HL-60 (cell line): ENCODE results near the gene DUSP12.

ENCODE experiments used
- DNase-seq, 2 experiments: peaks; one replicate each; pipeline ENCODE4 v3.0.0-alpha.2; 2010 to 2020; ENCODE audit warnings: low read depth in 1 of 2, low spot score in 1 of 2
- H3K27ac ChIP-seq: fragments of 250-450 bp; sonication (Bioruptor Pico); replicated peaks from 2 replicates; pipeline ENCODE4 v1.5.1; 2020; ENCODE audit warnings: mild to moderate bottlenecking, moderate library complexity
- H3K27me3 ChIP-seq: fragments of 250-450 bp; sonication (Bioruptor Pico); 2 replicates; pipeline ENCODE4 v1.5.1; 2021; ENCODE audit warnings: mild to moderate bottlenecking, moderate library complexity; ENCODE audit not compliant: insufficient read depth, poor library complexity, severe bottlenecking
- H3K4me3 ChIP-seq: replicated peaks from 2 replicates; pipeline ENCODE4 v1.5.1; 2011; ENCODE audit warnings: mild to moderate bottlenecking, control low read depth, low read length; ENCODE audit not compliant: insufficient read depth
- GABPA ChIP-seq: IDR thresholded peaks from 2 replicates; pipeline ENCODE4 v1.6.1; 2012; ENCODE audit warnings: low read depth
- POLR2AphosphoS5 ChIP-seq: IDR thresholded peaks from 2 replicates; pipeline ENCODE4 v1.6.1; 2012; ENCODE audit warnings: low read depth
- SPI1 ChIP-seq: IDR thresholded peaks from 2 replicates; pipeline ENCODE4 v1.6.1; 2012; ENCODE audit warnings: low read depth, mild to moderate bottlenecking, borderline replicate concordance
- TF ChIP-seq, protein P1 (sequence below): IDR thresholded peaks from 2 replicates; pipeline ENCODE4 v1.6.1; 2012; ENCODE audit warnings: low read depth; ENCODE audit not compliant: insufficient replicate concordance
- TF ChIP-seq, protein P2 (sequence below): IDR thresholded peaks from one replicate; pipeline ENCODE4 v1.5.1; 2011; ENCODE audit warnings: low read length, control low read depth, inconsistent platforms; ENCODE audit not compliant: insufficient read depth

Gene DUSP12

DNA sequence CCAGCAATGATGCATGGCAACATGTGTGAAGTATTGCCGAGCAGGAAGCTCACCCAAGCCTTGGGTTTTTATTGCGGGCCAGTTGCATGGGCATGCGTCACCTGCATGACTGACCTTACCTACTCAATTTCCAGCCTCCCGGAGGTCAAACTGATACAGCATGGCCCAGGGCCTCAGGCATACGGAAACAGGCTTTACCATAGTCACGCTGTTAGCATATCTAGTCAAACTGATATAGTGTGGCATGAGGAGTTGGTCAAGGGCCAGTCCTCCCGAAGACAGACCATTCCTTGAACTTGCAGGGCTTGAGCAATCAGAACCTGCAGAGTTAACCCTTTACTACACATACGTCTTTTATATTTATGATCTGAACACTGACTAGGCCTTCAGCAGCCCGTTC is 6.4 kb upstream of the DUSP12 start:
- Histone ChIP-seq H3K4me3 (no peak overlapping the region), H3K27me3 (no peaks in the 10 kb centered on the region), H3K27ac (no peak overlapping the region)
- no peak for TF ChIP-seq POLR2AphosphoS5
- no peak for DNase-seq

DNA sequence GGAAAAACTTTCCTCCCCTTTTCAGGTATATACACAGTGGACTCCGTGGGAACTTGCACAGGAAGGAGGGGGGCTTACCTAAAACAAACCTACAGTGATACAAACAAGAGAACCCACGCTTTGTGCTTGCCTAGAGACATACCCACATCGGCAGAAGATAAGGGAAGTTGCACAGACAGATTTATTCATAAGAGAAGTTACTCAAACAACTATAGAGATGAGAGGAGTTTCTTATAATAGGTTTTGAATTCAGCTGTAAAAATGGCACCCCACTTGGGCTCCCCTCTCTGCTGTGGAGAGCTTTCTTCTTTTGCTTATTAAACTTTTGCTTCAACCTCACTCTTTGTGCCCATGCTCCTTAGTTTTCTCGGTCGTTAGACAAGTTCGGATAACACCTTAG is 1.8 kb upstream of the DUSP12 start:
- TF ChIP-seq POLR2AphosphoS5: no peak
- TF ChIP-seq GABPA: no peak
- TF ChIP-seq, protein P1, sequence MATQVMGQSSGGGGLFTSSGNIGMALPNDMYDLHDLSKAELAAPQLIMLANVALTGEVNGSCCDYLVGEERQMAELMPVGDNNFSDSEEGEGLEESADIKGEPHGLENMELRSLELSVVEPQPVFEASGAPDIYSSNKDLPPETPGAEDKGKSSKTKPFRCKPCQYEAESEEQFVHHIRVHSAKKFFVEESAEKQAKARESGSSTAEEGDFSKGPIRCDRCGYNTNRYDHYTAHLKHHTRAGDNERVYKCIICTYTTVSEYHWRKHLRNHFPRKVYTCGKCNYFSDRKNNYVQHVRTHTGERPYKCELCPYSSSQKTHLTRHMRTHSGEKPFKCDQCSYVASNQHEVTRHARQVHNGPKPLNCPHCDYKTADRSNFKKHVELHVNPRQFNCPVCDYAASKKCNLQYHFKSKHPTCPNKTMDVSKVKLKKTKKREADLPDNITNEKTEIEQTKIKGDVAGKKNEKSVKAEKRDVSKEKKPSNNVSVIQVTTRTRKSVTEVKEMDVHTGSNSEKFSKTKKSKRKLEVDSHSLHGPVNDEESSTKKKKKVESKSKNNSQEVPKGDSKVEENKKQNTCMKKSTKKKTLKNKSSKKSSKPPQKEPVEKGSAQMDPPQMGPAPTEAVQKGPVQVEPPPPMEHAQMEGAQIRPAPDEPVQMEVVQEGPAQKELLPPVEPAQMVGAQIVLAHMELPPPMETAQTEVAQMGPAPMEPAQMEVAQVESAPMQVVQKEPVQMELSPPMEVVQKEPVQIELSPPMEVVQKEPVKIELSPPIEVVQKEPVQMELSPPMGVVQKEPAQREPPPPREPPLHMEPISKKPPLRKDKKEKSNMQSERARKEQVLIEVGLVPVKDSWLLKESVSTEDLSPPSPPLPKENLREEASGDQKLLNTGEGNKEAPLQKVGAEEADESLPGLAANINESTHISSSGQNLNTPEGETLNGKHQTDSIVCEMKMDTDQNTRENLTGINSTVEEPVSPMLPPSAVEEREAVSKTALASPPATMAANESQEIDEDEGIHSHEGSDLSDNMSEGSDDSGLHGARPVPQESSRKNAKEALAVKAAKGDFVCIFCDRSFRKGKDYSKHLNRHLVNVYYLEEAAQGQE: no peak
- TF ChIP-seq, protein P2, sequence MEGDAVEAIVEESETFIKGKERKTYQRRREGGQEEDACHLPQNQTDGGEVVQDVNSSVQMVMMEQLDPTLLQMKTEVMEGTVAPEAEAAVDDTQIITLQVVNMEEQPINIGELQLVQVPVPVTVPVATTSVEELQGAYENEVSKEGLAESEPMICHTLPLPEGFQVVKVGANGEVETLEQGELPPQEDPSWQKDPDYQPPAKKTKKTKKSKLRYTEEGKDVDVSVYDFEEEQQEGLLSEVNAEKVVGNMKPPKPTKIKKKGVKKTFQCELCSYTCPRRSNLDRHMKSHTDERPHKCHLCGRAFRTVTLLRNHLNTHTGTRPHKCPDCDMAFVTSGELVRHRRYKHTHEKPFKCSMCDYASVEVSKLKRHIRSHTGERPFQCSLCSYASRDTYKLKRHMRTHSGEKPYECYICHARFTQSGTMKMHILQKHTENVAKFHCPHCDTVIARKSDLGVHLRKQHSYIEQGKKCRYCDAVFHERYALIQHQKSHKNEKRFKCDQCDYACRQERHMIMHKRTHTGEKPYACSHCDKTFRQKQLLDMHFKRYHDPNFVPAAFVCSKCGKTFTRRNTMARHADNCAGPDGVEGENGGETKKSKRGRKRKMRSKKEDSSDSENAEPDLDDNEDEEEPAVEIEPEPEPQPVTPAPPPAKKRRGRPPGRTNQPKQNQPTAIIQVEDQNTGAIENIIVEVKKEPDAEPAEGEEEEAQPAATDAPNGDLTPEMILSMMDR: no peak
- TF ChIP-seq SPI1: no peak
- H3K27me3 ChIP-seq: no peaks in the 10 kb centered on the region
- H3K27ac ChIP-seq: no peak overlapping the region
- no peak for DNase-seq
- H3K4me3 ChIP-seq: no peak overlapping the region

DNA sequence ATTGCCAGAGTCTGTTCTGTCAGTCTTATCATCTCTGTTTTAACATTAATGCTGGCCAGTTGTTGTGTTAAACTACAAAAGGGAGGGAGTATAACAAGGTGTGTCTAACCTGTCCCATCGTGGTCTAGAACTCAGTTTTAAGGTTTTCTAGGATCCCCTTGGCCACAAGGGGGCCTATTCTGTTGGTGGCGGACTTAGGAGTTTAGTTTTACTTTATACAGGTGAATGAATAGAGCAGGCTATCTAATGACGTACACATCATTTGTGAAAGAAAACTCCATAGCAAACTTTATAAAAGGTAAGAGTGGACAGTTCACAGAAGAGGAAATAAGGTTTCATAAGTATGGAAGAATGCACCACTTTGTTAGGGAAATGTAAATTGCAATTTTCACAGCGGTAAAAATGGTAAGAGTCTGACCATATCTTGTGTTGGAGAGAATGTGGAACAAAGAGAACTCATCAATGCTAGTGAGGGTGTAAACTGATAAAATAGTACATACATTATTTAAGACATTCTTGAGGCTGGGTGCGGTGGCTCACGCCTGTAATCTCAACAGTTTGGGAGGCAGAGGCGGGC is 14.0 kb downstream of the DUSP12 start:
- no peaks in the 10 kb centered on the region for H3K27me3 ChIP-seq
- H3K4me3 ChIP-seq: no peak overlapping the region
- TF ChIP-seq POLR2AphosphoS5: no peak
- TF ChIP-seq, protein P2: peak; percentile 40
- no peak overlapping the region for H3K27ac ChIP-seq
- DNase-seq: peak in 1 of 2 experiments; percentile 39

DNA sequence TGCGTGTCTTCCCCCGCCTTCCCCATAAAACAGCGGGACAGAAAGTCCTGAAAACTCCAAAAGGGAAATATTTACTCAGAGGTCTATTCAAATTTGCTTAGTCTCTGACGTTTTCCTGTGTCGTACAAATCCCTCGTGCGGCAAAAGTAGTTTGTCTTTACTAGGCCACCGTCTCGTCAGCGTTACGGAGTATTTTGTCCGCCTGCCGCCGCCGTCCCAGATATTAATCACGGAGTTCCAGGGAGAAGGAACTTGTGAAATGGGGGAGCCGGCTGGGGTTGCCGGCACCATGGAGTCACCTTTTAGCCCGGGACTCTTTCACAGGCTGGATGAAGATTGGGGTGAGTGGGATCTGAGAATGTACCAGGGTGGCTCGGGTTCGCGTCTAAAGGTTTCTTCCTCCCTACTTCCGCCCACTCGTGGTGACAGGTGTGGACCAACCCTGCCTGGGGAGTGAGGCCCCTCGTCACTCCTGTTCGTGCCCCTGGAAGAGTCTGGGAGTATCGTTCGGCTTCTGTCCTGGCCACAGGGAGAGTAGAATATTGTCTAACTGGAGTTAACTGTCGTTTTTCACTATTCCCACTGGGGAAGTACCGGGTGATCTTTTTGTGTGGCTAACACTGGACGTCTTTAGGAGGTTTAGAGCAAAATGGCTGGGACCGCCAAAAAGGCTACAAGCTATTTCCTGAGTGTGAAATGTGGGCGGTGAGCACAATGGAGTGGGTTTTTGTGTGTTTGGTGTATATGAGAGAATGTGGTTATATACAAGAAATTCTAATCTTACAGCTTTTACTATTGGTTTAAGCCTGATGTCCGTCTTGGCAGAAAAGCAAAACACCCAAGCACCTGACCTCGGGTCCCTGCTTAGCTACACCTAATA is 16.8 kb downstream of the DUSP12 start, which contains the start of gene ATF6:
Gene ATF6, plus strand, starts transcription at position 219 of the 880 bp plus-strand sequence. Its CDS starts 41 bp downstream, at position 260.
- Histone ChIP-seq H3K27me3 (no peaks in the 10 kb centered on the region), H3K4me3 (peak within 1 kb of the TSS; percentile 100), H3K27ac (peak within 1 kb of the TSS; percentile 77)
- no peak for TF ChIP-seq SPI1
- peak; percentile 67 for TF ChIP-seq GABPA
- TF ChIP-seq, protein P2: no peak
- TF ChIP-seq POLR2AphosphoS5: peak; percentile 83
- TF ChIP-seq, protein P1: no peak
- peak; percentile 87 to 94 for DNase-seq
